Stimulated activated naive CD4-positive, alpha-beta T cell (primary cell): ENCODE measurements around the gene FAM20A.

ENCODE experiments used
- DNase-seq, 6 experiments: peaks; one replicate each; lab custom pipeline; 2025; lab: John Stamatoyannopoulos, UW

FAM20A gene

DNA sequence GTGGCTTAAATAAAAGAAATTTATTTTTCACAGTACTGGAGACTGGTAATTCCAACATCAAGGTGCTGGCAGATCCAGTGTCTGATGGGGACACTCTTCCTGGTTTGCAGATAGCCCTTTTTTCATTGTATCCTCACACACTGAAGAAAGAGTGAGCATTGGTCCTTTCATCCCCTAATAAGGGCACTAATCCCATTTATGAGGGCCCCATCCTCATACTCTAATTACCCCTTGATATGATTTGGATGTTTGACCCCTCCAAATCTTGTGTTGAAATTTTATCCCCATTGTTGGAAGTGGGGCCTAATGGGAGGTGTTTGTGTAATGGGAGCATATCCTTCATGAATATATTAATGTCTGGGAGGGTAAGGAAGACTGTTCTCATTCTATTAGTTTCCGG, 9.4 kb upstream of the FAM20A start:
- DNase-seq: no peak

DNA sequence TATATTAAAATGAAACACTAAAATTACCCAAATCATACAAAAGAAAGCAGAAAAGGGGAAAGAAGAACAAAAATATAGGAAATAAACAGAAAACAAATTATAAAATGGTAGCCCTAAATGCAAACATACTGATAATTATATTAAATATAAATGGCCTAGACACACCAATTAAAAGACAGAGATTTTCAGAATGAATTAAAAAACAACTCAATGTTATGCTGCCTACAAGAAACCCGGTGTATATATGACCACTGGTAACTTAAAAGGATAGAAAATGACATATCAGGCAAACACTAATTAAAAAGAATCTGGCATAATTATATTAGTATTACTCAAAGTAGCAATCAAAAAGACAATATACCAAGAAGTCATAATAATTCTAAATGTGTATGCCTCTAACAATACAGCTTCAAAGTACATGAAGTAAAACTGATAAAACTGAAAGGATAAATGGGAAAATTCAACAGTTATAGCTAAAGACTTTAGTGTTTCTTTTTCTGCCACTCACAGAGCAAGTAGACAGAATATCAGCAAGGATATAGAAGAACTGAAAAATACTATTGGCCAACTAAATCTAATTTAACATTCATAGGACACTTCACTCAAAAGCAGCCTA, 7.5 kb upstream of the FAM20A start:
- DNase-seq: no peak

DNA sequence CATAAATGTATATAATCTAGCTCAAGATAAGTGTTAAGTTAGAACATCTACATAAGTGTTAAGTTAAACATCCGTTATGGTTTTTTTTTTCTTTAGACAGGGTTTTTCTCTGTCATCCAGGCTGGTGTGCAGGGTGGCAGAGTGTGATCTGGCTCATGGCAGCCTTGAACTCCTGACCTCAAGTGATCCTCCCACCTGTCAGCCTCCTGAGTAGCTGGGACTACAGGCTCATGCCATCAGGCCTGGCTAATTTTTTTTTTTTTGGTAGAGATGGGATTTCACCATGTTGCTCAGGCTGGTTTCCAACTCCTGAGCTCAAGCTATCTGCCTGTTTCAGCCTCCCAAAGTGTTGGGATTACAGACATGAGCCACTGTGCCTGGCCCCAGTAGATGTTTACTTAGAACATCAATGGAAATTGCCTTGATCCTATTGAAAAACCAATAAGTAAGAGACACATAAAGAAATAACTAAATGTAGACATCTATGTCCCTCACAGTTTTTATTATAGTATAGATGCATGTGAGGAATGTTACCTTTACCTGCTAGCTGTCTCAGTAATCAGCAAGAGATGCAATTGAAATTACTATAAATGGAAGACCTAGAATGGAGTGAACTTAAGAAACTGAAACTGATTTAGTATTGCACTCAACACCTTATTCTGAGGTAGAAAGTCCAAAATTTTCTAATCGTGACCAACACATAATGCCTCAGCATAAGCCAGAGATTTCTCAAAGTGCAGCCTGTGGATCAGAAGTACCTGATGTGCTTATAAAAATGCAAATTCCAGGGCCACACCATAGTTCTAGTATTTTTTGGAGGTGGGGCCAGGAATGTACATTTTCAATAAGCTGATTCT, 5.5 kb upstream of the FAM20A start:
- DNase-seq: no peak

DNA sequence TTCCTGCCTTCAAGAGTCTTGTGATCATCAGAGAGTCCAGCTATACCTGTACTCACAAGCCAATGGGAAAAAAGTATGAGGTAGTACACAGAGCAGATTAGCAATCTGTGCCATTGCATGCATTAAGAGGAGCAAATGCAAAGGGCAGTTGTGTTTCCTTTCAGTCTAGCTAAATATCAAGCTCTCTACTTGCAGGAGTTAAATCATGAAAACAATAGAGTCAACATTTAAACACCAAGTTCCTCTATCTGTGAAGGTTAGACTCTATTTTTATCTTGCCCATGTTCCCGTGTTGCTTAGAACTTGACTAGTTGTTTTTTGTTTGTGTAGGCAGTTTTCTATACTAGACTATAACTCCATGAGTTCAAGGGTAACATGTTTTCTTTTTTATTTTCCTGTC, 4.7 kb upstream of the FAM20A start:
- DNase-seq: no peak

DNA sequence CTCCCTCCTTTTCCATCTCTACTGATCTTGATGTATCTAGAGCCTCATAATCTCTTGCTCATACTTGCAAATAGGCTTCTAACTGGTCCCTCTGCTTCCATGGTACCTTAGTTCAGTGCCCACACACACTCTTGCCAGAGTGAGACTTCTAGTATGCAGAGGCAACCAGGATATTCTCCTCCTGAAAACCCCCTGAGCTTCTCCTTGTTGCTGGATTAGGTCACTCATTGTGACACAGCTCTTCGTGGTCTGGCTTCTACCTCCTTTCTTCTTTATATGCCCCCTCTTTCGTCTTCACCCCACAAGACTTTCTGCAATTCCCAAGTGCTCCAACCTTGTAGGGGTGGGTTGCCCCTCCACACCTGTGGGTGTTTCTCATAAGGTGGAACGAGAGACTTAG, 2.5 kb upstream of the FAM20A start:
- no peak for DNase-seq

DNA sequence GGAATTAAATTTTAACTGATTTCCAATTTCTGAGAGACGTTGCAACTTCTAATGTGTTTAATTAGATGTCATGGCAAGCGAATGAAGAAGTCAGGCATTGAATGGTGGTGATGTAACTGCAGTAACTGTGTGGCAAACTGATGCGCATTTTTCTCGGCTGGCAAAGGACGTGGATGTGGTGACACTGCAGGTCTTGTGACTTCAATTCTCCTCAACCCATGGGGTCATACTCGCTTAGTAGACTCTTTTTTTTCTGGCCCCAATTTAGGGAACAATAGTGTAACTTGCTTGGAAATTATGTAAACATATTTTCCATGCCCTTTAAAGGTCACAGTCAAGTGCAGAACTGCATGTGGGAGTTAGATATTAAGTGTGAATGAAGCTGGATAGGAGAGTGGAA, 1.9 kb upstream of the FAM20A start:
- no peak for DNase-seq

DNA sequence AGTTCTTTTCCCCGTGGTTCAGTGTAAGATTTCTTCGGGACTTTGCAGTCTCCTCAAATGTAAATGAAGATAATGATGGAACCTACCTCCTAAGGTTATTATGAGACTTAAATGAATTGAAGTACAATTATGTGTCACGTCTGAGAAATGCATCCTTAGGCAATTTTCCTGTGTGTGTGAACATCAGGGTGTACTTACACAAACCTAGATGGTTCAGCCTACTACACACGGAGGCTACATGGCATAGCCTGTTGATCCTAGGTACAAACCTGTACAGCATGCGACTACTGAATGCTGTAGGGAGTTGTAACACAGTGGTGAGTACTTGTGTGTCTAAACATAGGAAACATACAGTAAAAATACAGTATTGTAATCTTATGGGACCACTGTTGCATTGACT, 1.1 kb upstream of the FAM20A start:
- DNase-seq: no peak

DNA sequence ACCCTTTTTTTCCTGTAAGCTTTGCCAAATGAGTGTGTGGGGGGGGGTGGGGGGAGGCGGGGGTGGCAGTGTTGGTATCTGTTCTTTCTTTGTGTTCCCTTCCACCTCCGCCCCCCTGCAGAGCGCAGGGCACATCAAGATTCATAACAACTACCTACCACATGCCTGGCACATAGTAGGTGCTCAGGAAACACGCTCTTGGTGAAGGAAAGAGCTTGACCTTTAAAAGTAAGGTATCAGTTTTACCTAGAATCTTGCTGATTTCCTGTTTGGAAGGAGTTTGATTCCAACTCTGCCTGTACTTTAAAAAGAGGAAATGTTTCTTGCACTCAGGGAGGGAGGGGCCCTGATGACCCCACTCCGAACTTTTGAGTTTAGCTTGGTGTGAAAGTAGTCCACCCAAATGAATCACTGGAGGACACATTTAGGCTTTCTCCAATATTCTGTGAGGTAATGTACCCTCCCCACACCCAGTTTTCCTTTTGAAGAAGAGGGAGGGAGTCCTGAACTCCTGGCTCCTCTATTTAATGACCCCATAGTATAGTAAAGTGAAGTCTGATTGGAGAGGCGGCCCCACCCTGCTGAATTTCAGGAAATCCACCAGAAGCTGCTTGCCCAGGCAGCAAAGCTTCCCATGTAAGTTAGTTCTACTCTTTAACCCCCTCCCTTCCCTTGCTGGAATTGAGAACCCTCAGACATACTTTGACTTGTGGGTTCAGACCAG, 560 bp upstream of the FAM20A start:
- no peak for DNase-seq

DNA sequence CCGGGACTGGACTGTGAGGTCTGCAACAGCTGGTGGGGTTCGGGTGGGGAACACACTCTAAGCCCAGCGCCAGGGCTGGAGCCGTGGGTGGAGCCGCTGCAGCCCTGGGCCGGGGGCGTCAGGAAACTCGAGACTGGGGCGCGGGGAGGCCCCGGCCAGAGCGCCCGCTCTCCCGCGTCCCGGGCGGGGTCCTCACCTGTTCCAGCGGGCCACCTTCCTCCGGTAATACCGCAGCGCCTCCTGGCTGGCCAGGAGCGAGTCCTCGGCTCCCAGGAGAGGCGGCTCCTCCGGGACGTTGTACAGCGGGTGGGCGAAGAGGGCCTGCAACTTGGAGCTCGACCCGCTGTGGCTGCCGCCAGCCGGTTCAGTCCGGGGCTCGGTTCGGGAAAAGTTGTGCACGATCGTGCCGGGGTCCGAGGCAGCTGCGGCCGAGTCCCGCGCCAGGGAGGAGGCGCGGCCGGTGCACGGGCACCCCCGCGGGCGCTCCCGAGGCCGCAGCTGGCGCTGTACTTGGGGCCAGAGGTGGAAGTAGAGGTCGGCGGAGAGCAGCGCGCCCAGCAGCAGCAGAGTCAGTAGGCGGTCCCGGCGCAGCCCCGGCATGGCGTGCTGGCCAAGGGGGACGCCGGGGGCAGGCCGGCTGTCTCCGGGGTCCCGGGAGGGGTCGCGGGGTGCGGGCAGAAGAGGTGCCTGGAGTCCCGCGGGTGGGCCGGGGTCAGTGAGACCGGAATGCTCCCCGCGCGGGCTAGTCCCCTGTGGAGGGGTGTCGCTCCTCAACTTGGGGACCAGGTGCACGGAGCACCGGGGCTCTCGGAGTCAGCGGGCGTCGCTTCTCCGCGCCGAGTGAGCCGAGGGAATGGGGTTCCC, 868 bp downstream of the FAM20A start:
- DNase-seq: no peak

DNA sequence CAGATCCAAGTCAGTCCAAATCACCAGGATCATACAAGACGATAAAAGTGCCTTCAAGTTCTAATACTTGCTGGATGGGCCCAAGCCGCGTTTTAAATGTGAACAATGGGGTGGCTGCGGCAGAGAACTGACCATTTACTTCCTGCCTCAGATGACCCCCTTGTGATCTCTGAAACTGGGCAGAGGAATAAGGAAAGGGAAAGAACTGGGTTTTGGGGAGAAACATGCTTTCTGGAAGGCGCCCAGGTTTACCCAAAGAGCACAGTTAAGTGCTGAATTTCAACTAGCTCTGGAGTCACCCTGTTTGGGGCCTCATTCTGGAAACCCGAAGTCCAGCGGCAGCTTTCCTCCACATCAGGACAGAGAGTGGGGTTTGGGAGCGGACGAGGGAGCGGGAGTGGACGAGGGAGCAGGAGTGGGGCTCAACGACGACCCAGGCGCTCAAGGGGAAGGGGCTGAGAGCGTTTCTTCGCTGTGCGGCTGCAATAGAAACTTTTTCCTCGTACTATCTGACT, 1.6 kb downstream of the FAM20A start:
- DNase-seq: no peak

DNA sequence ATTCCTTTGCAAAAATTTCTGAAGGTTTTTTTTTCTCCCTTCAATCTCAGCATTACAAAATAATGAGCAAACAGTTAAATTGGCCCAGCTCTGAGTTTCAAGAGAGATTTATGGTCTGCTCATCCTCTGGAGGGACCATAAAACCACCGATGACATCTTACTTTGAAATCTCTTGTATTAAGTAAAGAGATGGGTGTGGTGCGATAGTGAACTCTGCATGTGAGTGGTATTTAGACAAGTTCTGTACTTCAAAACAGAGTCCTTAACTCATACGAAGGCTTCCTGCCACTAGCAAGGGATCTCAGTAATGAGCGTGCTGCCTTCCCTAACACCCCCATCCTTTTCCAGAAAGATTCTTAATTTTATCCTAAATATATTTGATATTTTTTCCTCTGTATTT, 2.1 kb downstream of the FAM20A start:
- no peak for DNase-seq

DNA sequence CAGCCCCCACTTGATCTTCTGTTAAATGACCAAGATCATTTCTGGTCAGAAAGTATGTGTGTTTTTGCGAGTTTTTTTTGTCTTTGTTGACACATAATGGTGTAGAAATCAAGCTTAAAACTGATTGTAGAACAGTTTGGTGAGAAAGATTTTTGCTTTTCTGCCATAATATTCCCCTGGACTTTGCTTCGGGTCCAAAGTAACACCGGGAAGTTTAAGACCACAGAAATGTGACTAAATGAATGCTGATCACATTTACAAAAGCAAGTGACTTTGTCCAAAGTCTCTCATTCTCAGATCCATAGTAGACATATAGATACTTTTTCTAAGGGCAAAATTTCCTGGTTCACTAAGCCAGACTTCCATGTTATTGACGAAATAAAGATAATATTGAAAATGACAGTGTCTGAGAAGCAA, 2.6 kb downstream of the FAM20A start:
- DNase-seq: no peak

DNA sequence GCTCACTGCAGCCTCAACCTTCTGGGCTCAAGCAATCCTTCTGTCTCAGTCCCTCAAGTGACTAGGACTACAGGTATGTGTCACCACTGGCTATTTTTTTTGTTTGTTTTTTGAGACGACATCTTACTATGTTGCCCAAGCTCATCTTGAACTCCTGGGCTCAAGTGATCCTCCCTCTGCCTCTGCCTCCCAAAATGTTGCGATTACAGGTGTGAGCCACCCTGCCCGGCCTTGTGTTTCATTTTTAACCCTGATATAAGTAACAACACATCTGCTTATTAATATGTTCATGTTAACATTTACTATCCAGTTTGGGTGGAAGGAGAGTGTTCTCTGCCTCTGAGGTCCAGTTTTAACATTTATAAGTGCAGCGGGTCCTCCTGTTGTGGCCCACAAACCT, 3.1 kb downstream of the FAM20A start:
- no peak for DNase-seq

DNA sequence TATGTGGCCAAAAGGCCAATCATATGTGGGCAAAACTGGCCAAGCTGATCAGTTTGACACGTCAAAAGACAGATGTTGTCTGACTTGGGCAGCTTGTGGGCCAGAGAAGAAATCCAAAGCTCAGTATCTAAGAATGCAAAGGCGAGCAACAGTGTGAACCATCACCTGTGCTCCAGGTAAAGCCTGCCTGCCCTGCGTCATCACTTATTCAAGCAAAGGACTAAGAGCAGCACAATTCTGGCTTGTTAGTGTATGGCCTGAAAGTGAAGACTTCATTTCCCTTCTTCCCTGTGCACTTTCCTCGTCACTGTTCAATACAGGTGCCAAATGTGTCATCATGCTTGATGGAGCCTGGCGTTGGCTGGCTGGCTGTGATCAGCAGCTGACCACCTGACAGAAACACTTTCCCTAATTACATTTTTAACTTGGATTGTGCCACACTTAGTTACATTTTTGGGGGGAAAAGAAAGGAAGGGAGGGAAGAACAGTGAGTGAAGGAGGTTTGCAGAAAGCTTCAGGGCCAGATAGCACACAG, 4.7 kb downstream of the FAM20A start:
- no peak for DNase-seq

DNA sequence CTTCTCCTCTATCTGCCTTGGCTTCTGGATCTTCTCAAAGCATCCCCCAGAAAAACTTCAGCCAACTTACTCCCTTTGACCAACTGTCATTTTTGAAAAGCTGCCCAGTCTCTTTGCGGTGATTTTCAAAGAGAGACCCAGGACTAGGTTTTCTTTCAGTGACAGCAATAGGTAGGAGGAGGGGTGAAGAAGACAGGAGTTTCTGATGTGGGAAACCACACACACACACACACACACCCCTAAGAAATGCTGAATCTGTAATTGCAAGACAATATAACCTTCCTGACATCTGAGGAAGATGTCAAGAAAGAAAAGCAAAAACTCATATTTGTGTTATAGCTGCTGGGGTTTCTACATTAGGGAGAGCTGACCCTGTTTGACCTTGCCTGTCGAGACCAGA, 5.2 kb downstream of the FAM20A start:
- DNase-seq: peak in 1 of 6 experiments; percentile 13

DNA sequence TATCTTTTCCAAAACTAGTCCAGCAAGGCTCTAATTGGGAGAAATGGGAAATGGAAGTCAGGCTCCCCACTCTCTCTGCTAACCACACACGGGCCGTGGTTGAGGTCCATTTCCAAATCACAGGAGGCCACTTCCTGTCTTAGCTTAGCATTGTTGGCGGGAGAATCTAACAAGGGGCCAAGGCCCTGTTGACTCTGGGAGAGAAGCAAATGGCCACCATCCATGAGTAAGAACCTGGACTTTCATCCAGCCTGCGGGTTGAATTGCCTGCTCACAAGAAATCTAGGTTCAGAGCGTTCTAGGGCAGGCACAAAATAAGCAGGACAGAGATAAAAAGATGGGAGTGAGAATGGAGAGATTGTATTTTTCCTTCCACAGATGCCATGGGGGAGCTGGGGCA, 5.7 kb downstream of the FAM20A start:
- DNase-seq: no peak

DNA sequence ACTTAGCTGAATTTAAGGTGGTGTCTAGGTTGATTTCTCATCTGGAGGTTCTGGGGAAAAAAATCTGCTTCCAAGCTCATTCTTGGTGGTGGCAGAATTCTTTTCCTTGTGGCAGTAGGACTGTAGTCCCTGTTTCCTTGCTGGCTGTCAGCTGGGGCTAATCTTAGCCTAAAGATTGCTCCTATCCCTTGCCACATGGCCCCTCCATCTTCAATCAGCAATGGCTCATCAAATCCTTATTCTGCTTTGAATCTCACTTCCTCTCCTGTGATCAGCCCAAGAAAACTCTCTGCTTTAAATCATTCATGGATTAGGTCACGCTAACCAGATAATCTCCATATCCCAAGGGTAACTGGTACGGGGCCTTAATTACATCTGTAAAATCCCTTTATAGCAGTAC, 6.6 kb downstream of the FAM20A start:
- DNase-seq: no peak

DNA sequence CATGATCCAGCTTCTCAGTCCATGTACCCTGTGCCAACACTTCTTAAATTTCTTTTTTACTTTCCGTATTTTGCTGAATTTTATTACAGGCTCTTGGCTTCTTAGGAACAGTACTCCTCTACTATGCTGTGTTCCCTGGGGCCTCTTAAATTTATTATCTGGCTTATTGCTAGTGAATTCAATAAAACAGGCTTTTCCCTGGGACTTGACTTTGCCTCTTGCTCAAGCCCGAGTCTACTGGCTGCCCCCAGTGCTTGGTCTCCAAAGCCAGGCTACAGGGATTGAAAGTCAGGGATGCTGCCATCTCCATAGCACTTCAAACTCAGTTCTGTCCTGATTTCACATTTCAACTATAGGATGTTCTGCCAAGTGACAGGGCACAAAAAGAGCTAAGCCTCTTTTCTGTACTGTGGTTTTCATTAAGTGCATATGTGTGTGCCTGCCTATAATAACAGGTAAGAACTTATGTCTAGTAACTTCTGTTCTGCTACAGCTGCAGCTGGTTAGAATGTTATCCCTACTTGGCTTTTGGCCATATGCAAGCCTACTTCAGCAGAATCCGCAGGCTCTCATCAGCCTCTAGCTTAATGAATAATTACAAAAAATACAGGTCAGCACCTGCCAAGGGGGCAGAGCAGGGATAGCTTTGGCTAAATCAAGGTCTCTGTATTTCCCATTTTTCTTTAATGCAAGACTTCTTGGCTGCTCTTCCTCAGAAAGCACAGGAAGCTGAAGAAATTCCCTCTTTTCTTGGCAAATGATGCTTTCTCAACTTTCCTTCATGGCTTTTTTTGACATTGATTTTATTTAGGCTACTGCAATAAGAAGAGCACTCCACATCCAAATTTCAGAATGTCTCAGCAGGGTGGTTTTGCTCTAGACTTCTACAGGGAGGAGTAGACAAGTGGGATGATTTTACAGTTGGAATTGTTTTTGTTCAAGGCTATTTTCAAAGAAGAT, 8.2 kb downstream of the FAM20A start:
- no peak for DNase-seq

DNA sequence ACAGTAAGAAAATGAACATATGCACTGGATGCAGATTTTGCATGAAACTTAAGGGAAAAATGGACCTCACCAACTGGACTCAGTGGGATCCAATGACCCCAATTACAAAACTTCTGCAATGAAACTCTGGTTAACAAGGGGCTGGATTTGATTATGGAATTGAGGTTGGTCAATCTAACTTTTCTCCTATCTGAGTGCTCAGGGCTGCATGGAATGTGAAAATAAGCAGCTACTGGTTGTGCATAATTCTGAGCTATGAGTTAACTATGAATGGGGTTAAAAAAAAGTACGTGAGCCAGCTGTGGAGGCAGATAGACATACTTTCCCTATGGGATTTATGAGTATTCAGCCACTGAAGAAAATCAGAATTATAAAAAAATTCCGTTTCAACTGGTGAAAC, 9.2 kb downstream of the FAM20A start:
- no peak for DNase-seq

DNA sequence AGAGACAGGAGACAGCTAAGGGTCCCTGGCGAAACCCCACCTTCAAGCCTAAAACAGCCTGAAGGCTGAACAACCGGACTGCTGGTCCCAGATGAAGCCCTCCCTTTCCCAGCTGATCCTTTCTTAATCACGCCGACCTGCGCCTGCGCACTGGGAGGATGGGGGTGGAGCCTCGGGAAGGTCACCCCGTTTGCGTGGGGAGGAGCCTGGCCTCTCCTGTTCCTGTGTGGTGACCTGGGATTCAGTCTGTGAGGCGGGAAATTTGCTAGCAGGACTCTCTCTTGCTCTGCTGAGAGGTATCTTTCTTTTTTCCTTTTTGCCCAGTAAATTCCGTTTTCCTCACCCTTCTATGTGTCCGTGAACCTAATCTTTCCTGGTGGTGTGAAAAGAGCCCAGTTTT, 9.6 kb downstream of the FAM20A start:
- DNase-seq: no peak

DNA sequence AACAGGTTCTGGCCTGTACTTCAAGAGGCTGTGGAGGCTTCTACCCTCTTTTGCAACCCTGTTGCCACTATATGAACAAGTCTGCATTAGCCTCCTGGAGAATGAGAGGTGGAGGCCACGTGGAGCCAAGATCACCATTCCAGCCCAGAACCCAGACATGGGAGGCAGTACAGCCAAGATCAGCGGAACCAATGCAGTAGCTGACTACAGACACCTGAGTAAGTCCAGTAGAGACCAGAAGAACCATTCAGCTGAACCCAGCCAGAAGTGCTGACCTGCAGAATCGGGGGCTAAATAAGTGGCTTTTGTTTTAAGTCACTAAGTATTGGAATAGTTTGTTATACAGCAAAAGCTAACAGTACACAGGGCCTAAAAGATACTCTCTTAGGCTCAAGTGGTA, 12.1 kb downstream of the FAM20A start:
- no peak for DNase-seq
